GM12801 (cell line): Measurements from ENCODE around the gene WDR12.

ENCODE experiments used
- TF ChIP-seq, protein P1 (sequence below): IDR thresholded peaks from one replicate; pipeline ENCODE4 v1.5.1; 2011; ENCODE audit warnings: control low read depth; ENCODE audit not compliant: insufficient read length; ENCODE audit errors: extremely low read depth

WDR12 gene

GRCh38 chr2:202911512-202912341, at the start of gene WDR12, which contains the start of gene CARF:
WDR12 (minus strand) TSS chr2:202911673; CDS start chr2:202911476, 197 bp downstream.
CARF (plus strand) TSS chr2:202912275; CDS start chr2:202941903, 29,628 bp downstream.
- TF ChIP-seq, protein P1, sequence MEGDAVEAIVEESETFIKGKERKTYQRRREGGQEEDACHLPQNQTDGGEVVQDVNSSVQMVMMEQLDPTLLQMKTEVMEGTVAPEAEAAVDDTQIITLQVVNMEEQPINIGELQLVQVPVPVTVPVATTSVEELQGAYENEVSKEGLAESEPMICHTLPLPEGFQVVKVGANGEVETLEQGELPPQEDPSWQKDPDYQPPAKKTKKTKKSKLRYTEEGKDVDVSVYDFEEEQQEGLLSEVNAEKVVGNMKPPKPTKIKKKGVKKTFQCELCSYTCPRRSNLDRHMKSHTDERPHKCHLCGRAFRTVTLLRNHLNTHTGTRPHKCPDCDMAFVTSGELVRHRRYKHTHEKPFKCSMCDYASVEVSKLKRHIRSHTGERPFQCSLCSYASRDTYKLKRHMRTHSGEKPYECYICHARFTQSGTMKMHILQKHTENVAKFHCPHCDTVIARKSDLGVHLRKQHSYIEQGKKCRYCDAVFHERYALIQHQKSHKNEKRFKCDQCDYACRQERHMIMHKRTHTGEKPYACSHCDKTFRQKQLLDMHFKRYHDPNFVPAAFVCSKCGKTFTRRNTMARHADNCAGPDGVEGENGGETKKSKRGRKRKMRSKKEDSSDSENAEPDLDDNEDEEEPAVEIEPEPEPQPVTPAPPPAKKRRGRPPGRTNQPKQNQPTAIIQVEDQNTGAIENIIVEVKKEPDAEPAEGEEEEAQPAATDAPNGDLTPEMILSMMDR = no peak

DNA sequence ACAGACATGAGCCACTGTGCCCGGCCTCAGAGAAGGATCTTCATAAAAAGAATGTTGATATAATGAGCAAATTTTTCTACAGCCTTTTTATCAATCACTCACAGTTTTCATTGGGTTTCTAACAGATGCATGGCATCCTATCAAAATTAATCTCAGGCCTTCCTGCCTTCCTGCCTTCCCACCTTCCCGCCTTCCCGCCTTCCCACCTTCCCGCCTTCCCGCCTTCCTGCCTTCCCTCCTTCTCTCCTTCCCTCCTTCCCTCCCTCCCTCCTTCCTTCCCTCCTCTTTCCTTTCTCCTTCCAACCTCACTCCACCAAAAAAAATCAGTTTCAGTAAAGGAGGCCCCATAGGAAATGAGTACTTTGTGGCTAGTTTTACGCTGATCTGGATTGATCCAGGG, 49.1 kb upstream of the WDR12 start:
- TF ChIP-seq, protein P1 = no peak

- TF ChIP-seq, protein P1 = no peak
Observed at GRCh38 chr2:202950592-202950991, 39.1 kb upstream of the WDR12 start.

DNA sequence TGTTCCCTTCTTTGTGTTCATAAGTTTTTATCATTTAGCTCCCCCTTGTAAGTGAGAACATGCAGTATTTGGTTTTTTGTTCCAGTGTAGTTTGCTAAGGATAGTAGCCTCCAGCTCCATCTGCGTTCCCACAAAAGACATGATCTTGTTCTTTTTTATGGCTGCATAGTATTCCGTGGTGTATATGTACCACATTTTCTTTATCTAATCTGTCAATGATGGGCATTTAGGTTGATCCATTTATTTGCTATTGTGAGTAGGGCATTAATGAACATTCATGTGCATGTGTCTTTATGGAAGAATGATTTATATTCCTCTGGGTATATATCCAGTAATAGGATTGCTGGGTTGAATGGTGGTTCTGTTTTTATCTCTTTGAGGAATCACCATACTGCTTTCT, 34.0 kb upstream of the WDR12 start:
- TF ChIP-seq, protein P1 = no peak

- TF ChIP-seq, protein P1 = no peak
Observed at GRCh38 chr2:202944816-202945215, 33.3 kb upstream of the WDR12 start.

- TF ChIP-seq, protein P1 = no peak
Observed at GRCh38 chr2:202944408-202944807, 32.9 kb upstream of the WDR12 start.

- TF ChIP-seq, protein P1 = no peak
Observed at GRCh38 chr2:202941771-202942170, 30.3 kb upstream of the WDR12 start.
